Ishikawa (cell line): ENCODE measurements around the gene PCMT1.

Experiments
- CREB1 ChIP-seq: IDR thresholded peaks from 2 replicates; pipeline ENCODE4 v1.6.1; 2012; ENCODE audit warnings: low read depth
- EP300 ChIP-seq: IDR thresholded peaks from 2 replicates; pipeline ENCODE4 v1.6.1; 2012; ENCODE audit warnings: borderline replicate concordance
- FOXM1 ChIP-seq: IDR thresholded peaks from 2 replicates; pipeline ENCODE4 v1.6.1; 2012; ENCODE audit warnings: low read depth, borderline replicate concordance
- MAX ChIP-seq: IDR thresholded peaks from 2 replicates; pipeline ENCODE4 v1.6.1; 2012
- RAD21 ChIP-seq: IDR thresholded peaks from 2 replicates; pipeline ENCODE4 v1.6.1; 2012; ENCODE audit warnings: low read depth
- TEAD4 ChIP-seq: IDR thresholded peaks from 2 replicates; pipeline ENCODE4 v1.6.1; 2012
- USF1 ChIP-seq: IDR thresholded peaks from 2 replicates; pipeline ENCODE4 v1.6.1; 2012
- TF ChIP-seq, protein P1 (sequence below): IDR thresholded peaks from 2 replicates; pipeline ENCODE4 v1.6.1; 2012; ENCODE audit warnings: low read depth, mild to moderate bottlenecking

DNA sequence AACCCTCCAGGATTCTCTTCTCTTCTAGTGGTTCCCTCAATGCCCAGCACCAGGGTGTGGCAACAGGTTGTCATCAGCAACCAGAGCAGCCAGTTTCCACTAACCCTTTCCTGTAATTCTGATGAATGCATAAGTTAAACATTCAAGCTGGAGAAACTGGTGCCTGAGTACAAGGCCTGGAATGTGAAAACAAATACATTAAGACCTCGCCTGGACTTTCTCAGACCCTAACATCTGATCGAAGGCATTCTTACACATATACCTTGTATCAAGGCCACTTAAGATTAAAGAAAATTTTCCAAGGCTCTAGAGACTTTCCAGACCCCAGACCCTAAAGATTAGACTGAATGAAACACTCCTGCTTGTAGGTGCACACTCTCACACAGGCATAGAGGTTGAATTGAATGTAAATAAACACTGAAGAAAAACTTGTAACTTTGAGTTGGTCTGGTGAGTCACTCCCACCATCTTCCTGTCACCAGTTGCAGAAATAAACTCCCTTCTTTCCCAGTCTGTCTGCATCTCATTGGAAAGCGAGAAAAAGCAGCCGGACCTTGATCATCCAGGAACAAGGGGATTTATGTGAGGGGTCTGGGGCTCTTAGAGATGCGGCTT lies 105.6 kb downstream of the PCMT1 start:
- TF ChIP-seq EP300: peak; percentile 20; the same call in 1 of the 2 replicates
- TF ChIP-seq CREB1: no peak
- TF ChIP-seq MAX: no peak
- no peak for TF ChIP-seq FOXM1
- no peak for TF ChIP-seq USF1
- TF ChIP-seq, protein P1, sequence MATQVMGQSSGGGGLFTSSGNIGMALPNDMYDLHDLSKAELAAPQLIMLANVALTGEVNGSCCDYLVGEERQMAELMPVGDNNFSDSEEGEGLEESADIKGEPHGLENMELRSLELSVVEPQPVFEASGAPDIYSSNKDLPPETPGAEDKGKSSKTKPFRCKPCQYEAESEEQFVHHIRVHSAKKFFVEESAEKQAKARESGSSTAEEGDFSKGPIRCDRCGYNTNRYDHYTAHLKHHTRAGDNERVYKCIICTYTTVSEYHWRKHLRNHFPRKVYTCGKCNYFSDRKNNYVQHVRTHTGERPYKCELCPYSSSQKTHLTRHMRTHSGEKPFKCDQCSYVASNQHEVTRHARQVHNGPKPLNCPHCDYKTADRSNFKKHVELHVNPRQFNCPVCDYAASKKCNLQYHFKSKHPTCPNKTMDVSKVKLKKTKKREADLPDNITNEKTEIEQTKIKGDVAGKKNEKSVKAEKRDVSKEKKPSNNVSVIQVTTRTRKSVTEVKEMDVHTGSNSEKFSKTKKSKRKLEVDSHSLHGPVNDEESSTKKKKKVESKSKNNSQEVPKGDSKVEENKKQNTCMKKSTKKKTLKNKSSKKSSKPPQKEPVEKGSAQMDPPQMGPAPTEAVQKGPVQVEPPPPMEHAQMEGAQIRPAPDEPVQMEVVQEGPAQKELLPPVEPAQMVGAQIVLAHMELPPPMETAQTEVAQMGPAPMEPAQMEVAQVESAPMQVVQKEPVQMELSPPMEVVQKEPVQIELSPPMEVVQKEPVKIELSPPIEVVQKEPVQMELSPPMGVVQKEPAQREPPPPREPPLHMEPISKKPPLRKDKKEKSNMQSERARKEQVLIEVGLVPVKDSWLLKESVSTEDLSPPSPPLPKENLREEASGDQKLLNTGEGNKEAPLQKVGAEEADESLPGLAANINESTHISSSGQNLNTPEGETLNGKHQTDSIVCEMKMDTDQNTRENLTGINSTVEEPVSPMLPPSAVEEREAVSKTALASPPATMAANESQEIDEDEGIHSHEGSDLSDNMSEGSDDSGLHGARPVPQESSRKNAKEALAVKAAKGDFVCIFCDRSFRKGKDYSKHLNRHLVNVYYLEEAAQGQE: no peak
- TF ChIP-seq TEAD4: peak; percentile 82
- no peak for TF ChIP-seq RAD21
